Measurements from ENCODE around the gene H2BK1. TPM values are rescaled to one million over a fixed set of nuclear protein-coding genes. Genes with fewer than 3 reads are reported as not detected.

Gene H2BK1
- total and polyA plus RNA-seq, 7 donors: 0.83 TPM; not detected in 6

GRCh38 chr7:151198945-151199848, 11.1 kb downstream of the H2BK1 start:
- no peak for TF ChIP-seq CTCF (IDR thresholded peaks at IDR 0.05)
- Histone ChIP-seq H3K36me3 (ENCODE audit: insufficient read depth in 1 of 2, low read depth in 1 of 2) (no peaks in the 10 kb centered on the region), H3K9me3 (no peaks in the 10 kb centered on the region), H3K27me3 (ENCODE audit: insufficient read depth in 3 of 3, low read length in 2 of 3) (peaks cover 0 to 12% (median 3%) of the 10 kb centered on the region in 3 donors), H3K4me3 (no peak overlapping the region), H3K27ac (no peak overlapping the region), H3K4me1 (no peaks in the 10 kb centered on the region)
- peak in 1 of 2 donors; percentile 41 for DNase-seq
- ATAC-seq: no peak
- intact Hi-C loops (cut with DNase I): loop anchor here in 1 of 2 donors (10.0 kb wide), 1 partner anchor 106 kb away; no protein-coding TSS in a partner anchor
- 40 to 53% (median 45%) methylated on average over 27 to 30 of the region's 30 CpGs for WGBS, 3 donors

GRCh38 chr7:151197932-151198331, 12.4 kb downstream of the H2BK1 start:
- H3K27me3 ChIP-seq (ENCODE audit: insufficient read depth in 3 of 3, low read length in 2 of 3): peaks cover 0 to 10% (median 0%) of the 10 kb centered on the region in 3 donors
- H3K4me3 ChIP-seq: no peak overlapping the region
- DNase-seq (no peak), ATAC-seq (no peak)
- no peak overlapping the region for H3K27ac ChIP-seq
- H3K4me1 ChIP-seq: no peaks in the 10 kb centered on the region
- no peaks in the 10 kb centered on the region for H3K36me3 ChIP-seq (ENCODE audit: insufficient read depth in 1 of 2, low read depth in 1 of 2)
- intact Hi-C loops (cut with DNase I): loop anchor here in 1 of 2 donors (10.0 kb wide), 1 partner anchor 107 kb away; no protein-coding TSS in a partner anchor
- no peaks in the 10 kb centered on the region for H3K9me3 ChIP-seq
- TF ChIP-seq CTCF (IDR thresholded peaks at IDR 0.05): no peak

GRCh38 chr7:151195616-151196450, 14.5 kb downstream of the H2BK1 start:
- intact Hi-C loops (cut with DNase I): loop anchor here in 1 of 2 donors (10.0 kb wide), 1 partner anchor 109 kb away; no protein-coding TSS in a partner anchor
- no peaks in the 10 kb centered on the region for H3K9me3 ChIP-seq
- no peak overlapping the region for H3K4me3 ChIP-seq
- no peaks in the 10 kb centered on the region for H3K36me3 ChIP-seq (ENCODE audit: insufficient read depth in 1 of 2, low read depth in 1 of 2)
- ATAC-seq: no peak
- 46 to 61% (median 49%) methylated on average over 17 to 19 of the region's 19 CpGs for WGBS, 3 donors
- TF ChIP-seq CTCF (IDR thresholded peaks at IDR 0.05): no peak
- DNase-seq: no peak
- peaks cover 3% of the 10 kb centered on the region for H3K4me1 ChIP-seq
- H3K27ac ChIP-seq: no peak overlapping the region
- H3K27me3 ChIP-seq (ENCODE audit: insufficient read depth in 3 of 3, low read length in 2 of 3): peaks cover 0 to 7% (median 0%) of the 10 kb centered on the region in 3 donors

- Histone ChIP-seq H3K27ac (no peak overlapping the region), H3K4me1 (peaks cover 3% of the 10 kb centered on the region), H3K36me3 (ENCODE audit: insufficient read depth in 1 of 2, low read depth in 1 of 2) (no peaks in the 10 kb centered on the region), H3K27me3 (ENCODE audit: insufficient read depth in 3 of 3, low read length in 2 of 3) (peaks cover 0 to 5% (median 0%) of the 10 kb centered on the region in 3 donors), H3K4me3 (no peak overlapping the region), H3K9me3 (no peaks in the 10 kb centered on the region)
- TF ChIP-seq CTCF (IDR thresholded peaks at IDR 0.05): no peak
- ATAC-seq: no peak
- no peak for DNase-seq
- WGBS, 3 donors: 76 to 89% (median 78%) methylated on average over 7 of the region's 7 CpGs
- intact Hi-C loops (cut with DNase I): loop anchor here (5.0 to 10.0 kb wide), 4 partner anchors 33 to 111 kb away; partner anchors contain the start of gene ABCF2 (in 1 of the 2)
These were observed 16.1 kb downstream of the H2BK1 start for GRCh38 chr7:151194188-151194587.

All from psoas muscle (tissue), 8 donors.